Myocyte (in vitro differentiated cells): ENCODE measurements around the gene WDR13. TPM values are rescaled to one million over a fixed set of nuclear protein-coding genes. Genes with fewer than 3 reads are reported as not detected.
"Not testable (repeated sequence)": the region's sequence is repeated elsewhere in the genome, so short reads cannot be mapped to it uniquely, and the experiment has no call there.

ENCODE experiments used
- DNase-seq: peaks from one replicate; pipeline ENCODE4 v3.0.0-alpha.2; 2012; ENCODE audit warnings: low read depth
- polyA plus RNA-seq: library from polyadenylated mRNA; unstranded; fragments of >200 nt; gene quantifications from one replicate; pipeline ENCODE4 v1.2.1, GENCODE V29; 2012; ENCODE audit warnings: missing spikeins
- total RNA-seq: library from RNA; depleted of rRNA; stranded (reverse); fragments of >200 nt; gene quantifications from 2 replicates; pipeline ENCODE4 v1.2.3, GENCODE V29; 2014

Gene WDR13
- 110 and 139 TPM in 2 replicates for total RNA-seq
- 184 TPM for polyA plus RNA-seq

DNA sequence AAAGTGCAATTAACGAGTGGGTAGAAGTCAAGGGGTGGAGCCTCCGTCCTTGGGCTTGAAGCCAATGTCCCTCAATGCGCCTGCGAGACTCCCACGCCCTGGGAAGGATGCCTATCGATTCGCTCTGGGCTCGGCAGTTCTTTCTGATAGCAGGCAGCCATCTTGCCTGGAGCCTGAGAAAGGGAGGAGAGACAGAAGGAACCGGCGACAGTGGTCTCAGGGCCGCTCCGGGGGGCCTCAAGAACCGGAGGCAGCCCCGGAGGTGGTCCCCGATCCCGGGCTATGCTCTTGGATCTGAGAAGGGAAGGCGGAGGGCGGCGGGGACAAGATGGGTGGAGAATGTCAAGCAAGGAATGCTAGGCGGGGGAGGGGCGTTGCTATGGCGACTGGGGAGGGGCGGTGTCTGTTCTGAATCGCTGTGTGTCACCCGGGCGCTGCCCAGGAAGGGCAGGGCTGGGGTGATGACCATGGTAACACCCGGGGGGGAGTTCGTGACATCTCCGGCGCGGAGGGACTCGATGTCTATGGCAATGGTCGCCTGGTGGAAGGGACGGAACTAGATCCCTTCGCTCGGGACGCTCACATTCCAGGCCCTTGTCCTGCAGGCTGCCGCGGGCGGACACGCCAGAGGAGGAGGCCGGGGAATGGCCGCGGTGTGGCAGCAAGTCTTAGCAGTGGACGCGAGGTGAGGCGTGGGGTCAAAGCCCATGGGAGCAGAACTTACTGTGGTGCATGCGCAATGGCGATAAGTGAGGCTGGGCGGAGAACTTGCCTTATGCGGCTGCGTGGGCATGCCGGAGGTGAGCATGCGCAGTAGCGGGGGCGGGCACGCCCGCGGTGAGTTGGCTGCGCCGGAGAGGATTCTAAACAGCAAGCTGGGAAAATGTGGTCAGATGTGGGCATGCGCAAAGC lies at the start of gene WDR13:
Gene WDR13, plus strand, starts transcription at position 140 of the 912 bp plus-strand sequence. Its CDS starts 505 bp downstream, at position 645.
- peak; percentile 95 for DNase-seq

DNA sequence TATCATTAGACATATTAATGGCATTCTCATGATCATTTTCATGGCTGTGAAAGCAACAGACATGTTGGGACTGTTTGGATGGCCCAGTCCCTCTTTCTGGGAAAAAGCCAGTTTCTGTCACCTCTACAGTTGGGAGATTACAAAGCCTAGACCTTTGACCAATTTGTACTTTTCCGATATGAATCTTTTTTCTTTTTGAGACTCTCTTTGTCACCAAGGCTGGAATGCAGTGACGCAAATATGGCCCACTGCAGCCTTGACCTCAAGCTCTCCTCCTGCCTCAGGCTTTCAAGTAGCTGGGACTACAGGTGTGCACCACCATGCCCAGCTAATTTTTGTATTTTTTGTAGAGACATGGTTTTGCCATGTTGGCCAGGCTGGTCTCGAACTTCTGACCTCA lies 48.4 kb upstream of the WDR13 start:
- no peak for DNase-seq

DNA sequence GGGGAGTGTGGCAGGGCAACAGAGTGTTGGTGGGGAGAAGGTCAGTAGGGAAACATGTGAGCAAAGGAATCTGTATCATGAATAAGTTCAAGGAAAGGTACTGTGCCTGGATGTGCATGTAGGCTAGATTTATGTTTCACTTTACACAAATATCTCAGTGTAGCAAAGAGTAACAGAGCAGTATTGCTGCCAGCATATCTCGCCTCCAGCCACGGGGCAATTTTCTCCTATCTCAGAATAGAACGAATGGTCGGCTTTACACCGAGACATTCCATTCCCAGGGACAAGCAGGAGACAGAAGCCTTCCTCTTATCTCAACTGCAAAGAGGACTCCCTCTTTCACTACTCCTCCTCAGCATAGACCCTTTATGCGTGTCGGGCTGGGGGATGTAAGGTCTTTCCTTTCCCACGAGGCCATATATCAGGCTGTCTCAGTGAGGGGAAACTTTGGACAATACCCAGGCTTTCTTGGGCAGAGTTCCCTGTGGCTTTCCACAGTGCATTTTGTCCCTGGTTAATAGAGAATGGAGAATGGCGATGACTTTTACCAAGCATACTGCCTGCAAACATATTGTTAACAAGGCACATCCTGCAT lies 41.5 kb upstream of the WDR13 start:
- not testable (repeated sequence) for DNase-seq

DNA sequence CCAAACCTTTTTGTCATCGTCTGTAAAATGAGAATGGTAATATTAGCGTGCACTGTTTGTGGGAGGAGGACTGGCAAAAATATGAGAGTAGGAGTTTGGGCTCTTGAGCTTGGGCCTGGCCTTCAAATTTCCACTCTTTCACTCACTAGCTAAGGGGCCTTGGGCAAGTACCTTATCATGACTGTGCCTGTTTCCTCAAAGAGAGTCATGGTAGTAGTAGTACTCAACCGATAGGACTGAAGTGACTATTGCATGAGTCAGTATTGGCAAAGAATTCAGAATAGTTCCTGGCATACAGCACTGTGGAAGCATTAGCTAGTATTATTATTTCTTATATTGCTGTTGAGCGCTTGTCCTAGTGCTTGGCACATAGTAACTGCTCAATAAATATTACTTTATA lies 39.0 kb upstream of the WDR13 start:
- DNase-seq, result no peak

DNA sequence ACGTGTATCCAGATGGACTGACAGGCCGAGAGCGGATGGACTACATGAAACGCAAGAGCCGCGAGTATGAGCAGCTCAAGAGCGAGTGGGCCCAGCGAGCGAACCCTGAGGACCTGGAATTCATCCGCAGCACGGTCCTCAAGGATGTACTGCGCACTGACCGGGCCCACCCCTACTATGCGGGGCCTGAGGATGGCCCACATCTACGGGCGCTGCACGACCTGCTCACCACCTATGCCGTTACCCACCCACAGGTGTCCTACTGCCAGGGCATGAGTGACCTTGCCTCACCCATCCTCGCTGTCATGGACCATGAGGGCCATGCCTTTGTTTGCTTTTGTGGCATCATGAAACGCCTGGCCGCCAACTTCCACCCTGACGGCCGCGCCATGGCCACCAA lies 37.7 kb upstream of the WDR13 start:
- DNase-seq, result no peak

DNA sequence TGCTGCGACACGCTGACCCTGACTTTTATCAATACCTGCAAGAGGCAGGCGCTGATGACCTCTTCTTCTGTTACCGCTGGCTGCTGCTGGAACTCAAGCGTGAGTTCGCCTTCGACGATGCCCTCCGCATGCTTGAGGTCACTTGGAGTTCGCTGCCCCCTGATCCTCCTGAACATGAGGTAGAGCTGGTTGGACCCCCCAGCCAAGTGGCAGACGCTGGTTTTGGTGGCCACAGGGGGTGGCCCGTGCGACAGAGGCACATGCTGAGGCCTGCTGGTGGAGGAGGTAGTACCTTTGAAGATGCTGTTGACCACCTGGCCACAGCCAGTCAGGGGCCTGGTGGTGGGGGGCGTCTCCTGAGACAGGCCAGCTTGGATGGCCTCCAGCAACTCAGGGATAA lies 37.2 kb upstream of the WDR13 start:
- no peak for DNase-seq

DNA sequence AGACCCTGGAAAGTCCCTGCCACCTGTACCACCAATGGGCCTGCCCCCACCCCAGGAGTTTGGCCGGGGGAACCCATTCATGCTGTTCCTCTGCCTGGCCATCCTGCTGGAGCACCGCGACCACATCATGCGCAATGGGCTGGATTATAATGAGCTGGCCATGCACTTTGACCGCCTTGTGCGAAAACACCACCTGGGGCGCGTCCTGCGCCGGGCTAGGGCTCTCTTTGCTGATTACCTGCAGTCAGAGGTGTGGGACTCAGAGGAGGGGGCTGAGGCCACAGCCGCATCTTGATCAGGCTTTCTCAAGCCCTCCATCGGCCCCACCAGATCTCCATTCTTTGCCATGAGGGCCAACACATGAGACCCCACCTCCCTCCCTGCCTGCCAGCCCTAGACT lies 36.6 kb upstream of the WDR13 start:
- no peak for DNase-seq

DNA sequence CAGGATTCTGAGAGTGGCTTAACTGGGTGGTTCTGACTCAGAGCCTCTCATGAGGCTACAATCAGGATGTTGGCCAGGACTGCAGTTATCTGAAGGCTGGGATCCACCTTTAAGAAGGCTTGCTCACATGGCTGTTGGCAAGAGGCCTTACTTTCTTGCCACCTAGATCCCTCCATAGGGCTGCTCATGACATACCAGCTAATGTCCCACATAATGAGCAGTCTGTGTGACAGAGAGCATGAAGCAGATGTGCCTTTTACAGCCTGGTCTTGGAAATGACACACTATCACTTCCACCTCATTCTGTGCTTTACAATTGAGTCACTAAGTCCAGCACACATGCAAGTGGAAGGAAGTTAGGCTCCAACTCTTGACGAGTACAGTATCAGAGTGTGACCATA lies 27.3 kb upstream of the WDR13 start:
- DNase-seq, result no peak

DNA sequence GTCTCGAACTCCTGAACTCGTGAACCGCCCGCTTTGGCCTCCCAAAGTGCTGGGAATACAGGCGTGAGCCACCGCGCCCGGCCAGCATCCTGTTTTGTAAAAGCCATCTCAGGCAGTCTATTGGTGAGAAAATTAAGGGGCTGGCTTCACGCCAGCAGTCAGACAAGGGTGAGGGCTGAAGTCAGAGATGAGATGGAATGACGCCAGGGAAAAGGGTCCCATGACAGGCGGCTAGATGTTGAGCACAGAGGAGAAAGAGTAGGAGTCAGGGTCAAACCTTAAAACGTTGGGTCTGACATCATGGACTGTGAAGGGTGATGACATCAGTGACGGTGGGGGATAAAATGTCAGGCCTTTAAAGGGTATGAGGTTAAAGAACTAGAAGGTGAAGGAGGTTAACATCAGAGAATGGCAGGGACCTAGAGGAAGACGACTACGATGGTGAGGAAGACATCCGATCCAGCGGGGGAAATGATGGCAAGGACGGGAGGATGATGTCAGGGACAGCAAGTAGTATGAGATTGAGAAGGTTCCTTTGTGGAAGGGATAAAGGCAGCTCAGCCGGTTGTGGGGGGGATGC lies 23.5 kb upstream of the WDR13 start:
- DNase-seq, result no peak

DNA sequence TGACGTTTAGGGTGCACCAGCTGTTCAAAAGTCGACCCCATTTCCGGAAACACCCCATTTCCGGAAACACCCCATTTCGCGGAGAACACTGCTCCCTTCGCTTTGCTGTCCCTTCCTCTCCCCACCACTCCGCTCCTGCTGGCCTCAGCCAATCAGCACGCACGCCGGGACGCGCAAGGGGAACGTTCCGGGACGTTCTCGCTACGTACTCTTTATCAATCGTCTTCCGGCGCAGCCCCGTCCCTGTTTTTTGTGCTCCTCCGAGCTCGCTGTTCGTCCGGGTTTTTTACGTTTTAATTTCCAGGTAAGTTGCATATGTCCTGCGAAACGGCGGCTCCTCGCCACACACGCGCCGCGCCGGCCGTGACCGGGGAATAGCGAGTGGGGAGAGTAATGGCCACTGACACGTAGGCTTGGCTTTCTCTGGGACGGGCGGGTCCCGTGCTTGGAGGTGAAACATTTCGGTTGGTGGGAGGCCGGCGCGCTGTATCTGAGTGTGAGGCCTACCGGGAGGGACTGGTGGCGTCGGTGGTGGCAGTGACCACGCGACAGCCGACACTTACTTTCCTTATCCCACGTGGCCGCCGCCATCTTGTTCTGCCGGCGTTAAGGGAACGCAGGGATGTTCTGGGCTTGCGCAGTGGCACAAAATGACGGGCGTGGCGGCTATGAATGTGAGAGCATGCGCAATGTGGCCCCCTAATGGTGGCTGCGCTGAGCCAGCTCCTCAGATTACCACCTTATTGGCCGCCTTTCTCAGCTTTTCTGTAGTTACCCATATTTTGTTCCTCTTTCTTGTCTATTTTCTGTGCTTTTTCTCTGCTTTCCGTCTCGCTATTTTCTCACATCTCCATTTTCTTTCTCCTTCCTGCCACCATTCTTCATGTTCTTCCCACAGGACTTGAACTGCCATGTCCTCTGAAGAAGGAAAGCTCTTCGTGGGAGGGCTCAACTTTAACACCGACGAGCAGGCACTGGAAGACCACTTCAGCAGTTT lies 22.7 kb upstream of the WDR13 start, which contains the start of gene RBM3:
Gene RBM3, plus strand, starts transcription at position 215 of the 997 bp plus-strand sequence. Its CDS starts 697 bp downstream, at position 912.
- peak; percentile 93 for DNase-seq

DNA sequence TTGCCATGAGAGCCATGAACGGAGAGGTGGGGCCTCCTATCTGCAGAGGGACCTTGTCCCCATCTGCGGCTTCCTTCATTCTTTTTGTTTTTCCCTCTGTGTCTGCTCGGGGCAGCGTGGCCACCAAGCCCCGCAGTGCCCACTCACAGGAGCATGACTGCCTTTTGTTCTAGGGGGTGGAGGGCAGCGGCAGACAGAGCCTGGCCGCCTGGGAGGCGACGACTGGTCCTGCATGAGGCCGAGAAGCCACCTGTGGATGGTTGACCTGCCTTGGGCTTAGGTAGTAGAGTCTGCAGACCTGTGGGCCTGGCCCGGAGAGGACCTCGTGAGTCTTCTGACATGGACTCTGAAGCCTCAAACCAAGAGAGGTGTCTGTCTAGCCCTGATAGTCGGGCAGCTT lies 21.6 kb upstream of the WDR13 start:
- no peak for DNase-seq

DNA sequence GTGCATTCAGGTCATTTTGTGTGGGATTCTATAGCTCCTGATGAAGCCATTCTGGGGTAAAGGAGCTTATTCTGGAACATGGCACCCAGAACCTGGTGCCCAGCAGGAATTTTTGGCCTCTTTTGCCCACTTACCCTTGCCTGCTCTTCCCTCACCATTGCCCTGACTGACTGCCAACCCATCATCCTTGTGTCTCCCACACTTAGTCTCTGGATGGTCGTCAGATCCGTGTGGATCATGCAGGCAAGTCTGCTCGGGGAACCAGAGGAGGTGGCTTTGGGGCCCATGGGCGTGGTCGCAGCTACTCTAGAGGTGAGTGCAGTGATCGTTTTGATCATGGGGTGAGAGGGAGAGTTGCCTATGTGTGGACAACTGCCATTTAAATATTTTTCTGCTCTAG lies 21.2 kb upstream of the WDR13 start:
- no peak for DNase-seq

DNA sequence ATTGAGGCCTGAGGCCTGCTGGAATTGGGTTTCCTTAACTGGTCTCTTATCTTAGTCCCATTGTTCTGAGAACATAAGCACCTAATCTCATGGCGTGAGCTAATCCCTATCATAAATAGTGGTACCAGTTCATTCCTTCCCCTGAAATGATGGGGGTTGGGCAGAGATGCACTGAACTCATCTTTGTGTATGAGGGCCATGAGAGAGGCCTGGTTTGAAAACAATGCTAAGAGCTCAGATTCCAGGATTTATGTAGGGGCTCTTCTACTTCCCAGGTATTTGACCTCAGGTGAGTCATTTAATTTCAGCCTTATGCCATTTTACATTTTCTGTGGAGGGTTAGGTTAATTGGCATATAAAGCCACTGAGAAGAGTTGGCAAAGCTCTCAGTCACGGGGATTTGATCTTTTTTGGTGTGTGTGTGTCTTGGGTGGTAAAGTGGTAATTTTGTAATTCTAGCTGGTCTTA lies 18.6 kb upstream of the WDR13 start:
- DNase-seq, result no peak

DNA sequence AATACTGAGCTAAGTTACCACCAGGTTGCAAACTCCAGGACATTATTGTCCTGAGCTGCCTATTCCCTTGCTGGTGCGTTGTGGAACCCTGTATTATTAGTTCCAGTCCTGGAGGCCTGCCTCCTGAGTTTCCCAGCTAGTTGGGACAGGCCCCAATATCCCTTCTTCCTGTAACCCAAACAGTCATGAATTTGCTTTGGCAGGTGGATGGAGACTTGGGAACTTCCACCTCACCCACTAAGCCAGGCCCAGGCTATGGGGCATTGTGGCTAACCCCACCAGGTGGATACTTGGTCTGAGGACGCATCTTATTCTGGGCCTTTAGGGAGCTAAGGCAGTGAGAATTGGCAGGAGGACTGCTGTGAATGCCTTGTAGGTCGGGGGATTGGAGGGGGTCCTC lies 18.0 kb upstream of the WDR13 start:
- DNase-seq, result no peak

DNA sequence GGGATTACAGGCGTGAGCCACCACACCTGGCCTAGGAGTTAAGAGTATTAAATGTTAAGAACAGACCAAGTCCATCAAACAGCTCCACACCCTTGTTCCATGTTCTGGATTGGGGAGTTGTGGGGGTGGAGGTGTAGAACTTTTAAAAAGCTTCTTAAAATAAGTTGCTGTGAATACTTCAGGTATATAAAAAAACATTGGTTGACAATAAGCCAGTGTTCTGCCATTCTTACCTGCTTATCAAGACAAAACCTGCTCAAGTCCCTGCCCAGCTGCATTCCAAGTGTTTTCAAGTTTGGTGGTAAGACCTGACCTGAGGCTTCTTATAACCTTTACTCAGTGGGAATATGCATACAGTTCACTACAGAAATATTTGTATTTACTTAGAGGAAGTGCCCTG lies 16.6 kb upstream of the WDR13 start:
- no peak for DNase-seq

DNA sequence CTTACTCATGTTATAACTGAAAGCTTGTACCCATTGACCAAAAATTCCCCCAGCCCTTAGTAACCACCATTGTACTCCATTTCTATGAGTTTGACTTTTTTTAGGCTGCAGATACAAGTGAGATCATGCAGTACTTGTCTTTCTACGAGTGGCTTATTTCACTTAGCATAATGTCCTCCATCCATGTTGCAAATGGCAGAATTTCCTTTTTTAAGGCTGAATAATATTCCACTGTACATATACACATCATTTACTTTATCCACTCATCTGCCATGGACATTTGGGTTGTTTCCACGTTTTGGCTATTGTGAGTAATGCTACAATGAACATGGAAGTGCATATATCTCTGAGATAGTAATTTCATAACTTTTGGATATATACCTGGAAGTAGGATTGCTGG lies 12.6 kb upstream of the WDR13 start:
- DNase-seq, result no peak

DNA sequence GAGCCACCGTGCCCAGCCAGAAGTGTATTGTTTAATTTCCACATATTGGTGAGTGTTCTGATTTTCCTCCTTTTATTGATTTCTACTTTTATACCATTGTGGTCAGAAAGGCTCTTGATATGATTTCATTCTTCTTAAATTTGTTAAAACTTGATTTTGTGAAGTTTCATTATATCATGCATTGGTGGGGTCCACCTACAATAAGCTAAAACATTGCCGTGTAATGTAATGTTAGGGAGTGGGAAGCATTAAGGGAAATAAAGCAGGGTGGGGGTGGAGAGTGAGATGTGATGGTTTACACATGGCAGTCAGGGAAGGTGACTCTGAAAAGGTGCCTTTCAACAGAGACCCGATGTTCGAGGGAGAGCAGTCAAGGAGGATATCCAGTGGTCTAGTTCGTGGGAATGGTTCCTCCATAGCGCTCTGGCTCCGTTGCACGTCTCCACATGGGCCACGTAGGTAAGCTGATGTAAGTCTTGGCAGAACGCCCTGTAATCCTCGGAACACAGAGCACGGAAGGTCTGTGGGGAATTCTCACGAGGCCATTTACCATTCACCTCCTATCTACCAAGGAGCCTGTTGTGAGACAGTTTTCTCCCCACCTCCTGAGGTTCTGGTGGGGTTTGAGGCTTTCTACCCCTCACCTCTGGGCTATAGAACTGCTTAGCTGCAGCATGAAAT lies 7.7 kb upstream of the WDR13 start:
- no peak for DNase-seq

DNA sequence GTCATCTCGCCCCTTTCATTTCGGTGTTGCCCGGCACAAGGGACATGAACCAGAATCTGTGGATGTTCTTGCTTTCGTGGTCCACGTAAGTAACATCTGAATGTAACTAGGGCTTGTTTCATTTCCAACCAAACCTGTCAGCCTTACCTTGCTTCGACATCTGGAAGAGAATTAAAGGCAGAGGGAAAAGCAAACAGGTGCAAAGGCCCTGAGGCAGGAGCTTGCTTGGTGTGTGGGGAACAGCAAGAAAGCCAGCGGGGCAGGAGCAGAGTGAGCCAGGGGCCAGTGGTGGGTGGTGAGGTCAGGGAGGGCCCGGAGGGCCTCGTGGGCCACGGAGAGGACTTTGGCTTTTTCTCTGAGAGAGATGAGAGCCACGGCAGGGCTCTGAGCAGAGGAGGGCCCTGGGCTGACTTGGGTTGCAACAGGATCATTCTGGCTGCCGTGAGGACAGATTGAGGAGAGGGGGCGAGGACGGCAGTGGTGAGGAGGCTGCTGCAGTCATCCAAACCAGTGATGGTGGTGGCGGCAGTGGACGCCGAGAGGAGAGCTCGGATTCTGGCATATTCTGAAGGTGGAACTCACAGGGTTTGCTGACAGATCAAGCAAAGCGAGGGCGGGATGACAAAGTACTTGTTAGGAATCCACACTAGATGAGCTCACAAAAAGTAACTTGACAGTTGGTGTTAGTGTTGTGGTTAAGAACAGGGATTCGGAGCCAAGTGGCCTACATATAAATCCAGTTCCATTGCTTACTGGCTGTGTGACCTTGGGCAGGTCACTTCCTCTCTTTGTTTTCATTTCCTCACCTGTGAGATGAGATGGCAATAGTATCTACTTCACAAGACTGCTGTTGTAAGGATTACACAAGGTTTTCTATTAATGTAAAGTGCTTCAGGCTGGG lies 6.8 kb upstream of the WDR13 start:
- peak; percentile 23 for DNase-seq

DNA sequence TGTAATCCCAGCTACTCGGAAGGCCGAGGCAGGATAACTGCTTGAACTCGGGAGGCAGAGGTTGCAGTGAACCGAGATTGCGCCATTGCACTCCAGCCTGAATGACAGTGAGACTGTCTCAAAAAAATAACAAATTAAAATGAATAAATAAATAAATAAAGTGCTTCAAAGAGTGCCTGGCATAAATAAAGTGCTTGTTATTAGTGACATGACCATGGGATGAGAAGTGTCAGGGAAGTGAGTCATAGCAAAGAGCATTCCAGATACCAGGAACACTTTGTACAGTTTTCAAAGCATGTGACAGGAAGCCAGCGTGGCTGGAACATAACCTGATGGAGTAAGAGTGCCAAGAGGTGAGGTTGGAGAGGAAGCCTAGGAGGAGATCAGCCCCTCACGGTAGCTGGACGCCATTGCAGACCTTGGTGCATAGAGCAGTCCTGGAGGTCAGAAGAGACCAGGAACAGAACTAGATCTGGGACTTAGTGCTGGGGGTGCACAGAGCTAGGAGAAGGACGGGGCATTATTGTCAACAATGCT lies 6.0 kb upstream of the WDR13 start:
- peak; percentile 65 for DNase-seq
